ENCODE results near the gene C10orf105. TPM values are rescaled to one million over a fixed set of nuclear protein-coding genes. Genes with fewer than 3 reads are reported as not detected.

Gene C10orf105
- total and polyA plus RNA-seq, 2 of the 8 experiments (the other 6 are each of a cell fraction or from before 2014, with no cell fraction given): 0.71 to 0.73 TPM

DNA sequence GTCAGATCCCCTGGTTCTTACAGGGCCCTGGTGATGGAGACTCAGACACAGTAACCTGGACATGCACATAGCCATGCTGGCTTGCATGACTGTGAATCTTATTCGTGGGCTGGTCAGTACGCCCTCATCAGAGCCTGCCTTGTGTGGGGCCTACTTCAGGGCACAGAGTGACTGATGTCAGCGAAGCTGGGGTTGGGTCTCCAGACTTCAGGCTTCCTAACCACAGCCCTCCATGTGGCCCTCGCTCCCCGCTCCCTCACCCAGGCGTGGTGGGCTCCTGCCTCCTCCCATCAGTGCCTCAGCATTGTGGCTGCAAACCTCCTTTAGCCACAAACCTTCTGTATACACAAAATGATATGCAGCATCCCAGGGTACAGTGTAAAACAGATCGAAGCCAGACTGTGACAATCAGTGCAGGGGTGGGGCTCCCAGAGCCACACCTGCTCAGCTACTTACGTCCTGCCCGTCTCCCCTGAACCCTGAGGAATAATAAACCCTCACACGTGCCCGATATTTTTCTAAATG, 7.1 kb upstream of the C10orf105 start (continued):
- TF ChIP-seq RFX5 (IDR thresholded peaks at IDR 0.05; ENCODE audit: borderline replicate concordance, low read depth, low read length) (no peak), NRF1 (IDR thresholded peaks at IDR 0.05; ENCODE audit: low read depth, low read length) (no peak)
